Activated CD8-positive, alpha-beta memory T cell treated with anti-CD3 and anti-CD28 coated beads, Interleukin-2, amount 50 U/mL, for 1 hour (primary cell): ENCODE data around the gene EIF4B.
A peak's percentile ranks its signal among the peaks of the same experiment; 100 is the strongest.

Source experiments
- DNase-seq: peaks from one replicate; pipeline ENCODE4 v3.0.0-alpha.2; 2020; ENCODE audit errors: extremely low read depth

EIF4B gene

GRCh38 chr12:53068811-53069585, 62.7 kb downstream of the EIF4B start:
- DNase-seq: no peak

GRCh38 chr12:53069621-53070410, 63.6 kb downstream of the EIF4B start:
- DNase-seq: no peak

GRCh38 chr12:53070877-53071492, 64.7 kb downstream of the EIF4B start:
- no peak for DNase-seq

GRCh38 chr12:53071591-53072551, 65.6 kb downstream of the EIF4B start:
- DNase-seq: no peak

GRCh38 chr12:53073881-53074280, 67.6 kb downstream of the EIF4B start:
- no peak for DNase-seq

GRCh38 chr12:53074283-53074998, 68.2 kb downstream of the EIF4B start:
- no peak for DNase-seq

- DNase-seq: no peak
These were observed 68.7 kb downstream of the EIF4B start for GRCh38 chr12:53074999-53075370.

GRCh38 chr12:53076461-53076860, 70.2 kb downstream of the EIF4B start:
- no peak for DNase-seq

- no peak for DNase-seq
These were observed 70.8 kb downstream of the EIF4B start for GRCh38 chr12:53077030-53077429.

GRCh38 chr12:53078425-53079225, 72.4 kb downstream of the EIF4B start:
- no peak for DNase-seq

- DNase-seq: peak; percentile 93
These were observed 73.2 kb downstream of the EIF4B start, which contains the start of gene SPRYD3 for GRCh38 chr12:53079226-53080117. SPRYD3 (minus strand) TSS chr12:53079390; CDS start chr12:53079333, 57 bp downstream.

GRCh38 chr12:53082637-53083175, 76.5 kb downstream of the EIF4B start:
- DNase-seq: no peak

GRCh38 chr12:53086361-53086760, 80.1 kb downstream of the EIF4B start:
- no peak for DNase-seq

GRCh38 chr12:53090105-53090504, 83.8 kb downstream of the EIF4B start:
- no peak for DNase-seq

GRCh38 chr12:53090554-53090953, 84.3 kb downstream of the EIF4B start:
- DNase-seq: no peak

- DNase-seq: no peak
These were observed 85.5 kb downstream of the EIF4B start for GRCh38 chr12:53091756-53092155.
